Large intestine (tissue), 3 donors: ENCODE measurements around the gene CFAP65. TPM values are rescaled to one million over a fixed set of nuclear protein-coding genes. Genes with fewer than 3 reads are reported as not detected.

Source experiments
- DNase-seq, 2 donors: peaks; one replicate each; pipeline versions ENCODE4 v3.0.0 to v3.0.0-alpha.2; 2013
- H3K27ac ChIP-seq: one replicate; pipeline ENCODE4 v1.5.1; 2013; ENCODE audit warnings: low read length
- H3K27me3 ChIP-seq: 2 replicates; pipeline ENCODE4 v1.6.1; 2013; ENCODE audit warnings: low read length; ENCODE audit not compliant: control insufficient read depth, insufficient read depth
- H3K36me3 ChIP-seq: 2 replicates; pipeline ENCODE4 v1.6.1; 2013; ENCODE audit warnings: low read length; ENCODE audit not compliant: control insufficient read depth, insufficient read depth
- H3K4me1 ChIP-seq: one replicate; pipeline ENCODE4 v1.6.1; 2013; ENCODE audit warnings: low read length; ENCODE audit not compliant: control insufficient read depth, insufficient read depth
- H3K4me3 ChIP-seq: one replicate; pipeline ENCODE4 v1.5.1; 2013; ENCODE audit warnings: low read length
- H3K9me3 ChIP-seq: one replicate; pipeline ENCODE4 v1.6.1; 2013; ENCODE audit warnings: mild to moderate bottlenecking, low read depth, low read length, moderate library complexity; ENCODE audit not compliant: control insufficient read depth
- WGBS: methylation state at CpG from one replicate; pipeline ENCODE4 v1.1.5; 2013; ENCODE audit warnings: low lambda C conversion rate; ENCODE audit not compliant: insufficient coverage; 5-methylcytosine and 5-hydroxymethylcytosine counted together
- polyA plus RNA-seq: library from polyadenylated mRNA; unstranded; fragments of 120-200 nt; gene quantifications from one replicate; pipeline ENCODE4 v1.2.1, GENCODE V29; 2013

Gene CFAP65
- polyA plus RNA-seq, 1 donor = 3.4 TPM

- WGBS = no CpG with 5 or more reads among the region's 5 CpGs
- H3K27ac ChIP-seq = no peak overlapping the region
- no peaks in the 10 kb centered on the region for H3K36me3 ChIP-seq
- peaks cover 8% of the 10 kb centered on the region for H3K4me1 ChIP-seq
- DNase-seq = no peak
- no peaks in the 10 kb centered on the region for H3K9me3 ChIP-seq
- H3K27me3 ChIP-seq = peaks cover 14% of the 10 kb centered on the region
- H3K4me3 ChIP-seq = no peak overlapping the region
Observed at GRCh38 chr2:219010873-219011272, 30.4 kb downstream of the CFAP65 start.

GRCh38 chr2:219010162-219010756 lies 31.1 kb downstream of the CFAP65 start:
- WGBS = no CpG with 5 or more reads among the region's 6 CpGs
- H3K4me1 ChIP-seq = peaks cover 8% of the 10 kb centered on the region
- no peak overlapping the region for H3K4me3 ChIP-seq
- peak; percentile 35 to 36 for DNase-seq
- H3K27me3 ChIP-seq = peaks cover 21% of the 10 kb centered on the region
- no peaks in the 10 kb centered on the region for H3K36me3 ChIP-seq
- H3K27ac ChIP-seq = no peak overlapping the region
- no peaks in the 10 kb centered on the region for H3K9me3 ChIP-seq

- H3K4me3 ChIP-seq = no peak overlapping the region
- H3K36me3 ChIP-seq = no peaks in the 10 kb centered on the region
- peaks cover 24% of the 10 kb centered on the region for H3K27me3 ChIP-seq
- WGBS = no CpG with 5 or more reads among the region's 2 CpGs
- H3K27ac ChIP-seq = no peak overlapping the region
- H3K9me3 ChIP-seq = no peaks in the 10 kb centered on the region
- no peak for DNase-seq
- H3K4me1 ChIP-seq = peaks cover 8% of the 10 kb centered on the region
Observed at GRCh38 chr2:219009294-219009693, 32.0 kb downstream of the CFAP65 start.

- Histone ChIP-seq H3K36me3 (no peaks in the 10 kb centered on the region), H3K27ac (no peak overlapping the region), H3K9me3 (no peaks in the 10 kb centered on the region), H3K4me3 (no peak overlapping the region), H3K27me3 (peaks cover 71% of the 10 kb centered on the region), H3K4me1 (peaks cover 13% of the 10 kb centered on the region)
- no peak for DNase-seq
- WGBS = 80% methylated on average over 2 of the region's 3 CpGs
Observed at GRCh38 chr2:219003979-219004378, 37.3 kb downstream of the CFAP65 start.

- Histone ChIP-seq H3K4me1 (peaks cover 8% of the 10 kb centered on the region), H3K4me3 (peak overlapping the region; percentile 12), H3K27ac (no peak overlapping the region), H3K9me3 (no peaks in the 10 kb centered on the region), H3K27me3 (peaks cover 74% of the 10 kb centered on the region), H3K36me3 (no peaks in the 10 kb centered on the region)
- DNase-seq = no peak
- WGBS = no CpG with 5 or more reads among the region's 20 CpGs
Observed at GRCh38 chr2:219003267-219003634, 38.1 kb downstream of the CFAP65 start.

- H3K9me3 ChIP-seq = no peaks in the 10 kb centered on the region
- peaks cover 78% of the 10 kb centered on the region for H3K27me3 ChIP-seq
- peaks cover 5% of the 10 kb centered on the region for H3K4me1 ChIP-seq
- DNase-seq = peak; percentile 64 to 73
- peak overlapping the region; percentile 41 for H3K4me3 ChIP-seq
- peak overlapping the region; percentile 57 for H3K27ac ChIP-seq
- WGBS = no CpG with 5 or more reads among the region's 72 CpGs
- H3K36me3 ChIP-seq = no peaks in the 10 kb centered on the region
Observed at GRCh38 chr2:219002395-219003266, 38.7 kb downstream of the CFAP65 start.

GRCh38 chr2:219001577-219002394 lies 39.5 kb downstream of the CFAP65 start:
- no CpG with 5 or more reads among the region's 70 CpGs for WGBS
- no peaks in the 10 kb centered on the region for H3K36me3 ChIP-seq
- peak overlapping the region; percentile 41 for H3K4me3 ChIP-seq
- H3K9me3 ChIP-seq = no peaks in the 10 kb centered on the region
- H3K27ac ChIP-seq = peak overlapping the region; percentile 72
- peaks cover 82% of the 10 kb centered on the region for H3K27me3 ChIP-seq
- peaks cover 5% of the 10 kb centered on the region for H3K4me1 ChIP-seq
- peak; percentile 84 to 91 for DNase-seq

GRCh38 chr2:219001100-219001576 lies 40.2 kb downstream of the CFAP65 start:
- WGBS = no CpG with 5 or more reads among the region's 26 CpGs
- peak overlapping the region; percentile 41 for H3K4me3 ChIP-seq
- peaks cover 87% of the 10 kb centered on the region for H3K27me3 ChIP-seq
- H3K36me3 ChIP-seq = no peaks in the 10 kb centered on the region
- no peaks in the 10 kb centered on the region for H3K9me3 ChIP-seq
- no peak for DNase-seq
- H3K27ac ChIP-seq = peak overlapping the region; percentile 72
- peaks cover 8% of the 10 kb centered on the region for H3K4me1 ChIP-seq

- Histone ChIP-seq H3K9me3 (no peaks in the 10 kb centered on the region), H3K4me3 (peak overlapping the region; percentile 41), H3K27ac (peak overlapping the region; percentile 72), H3K4me1 (peaks cover 8% of the 10 kb centered on the region), H3K36me3 (no peaks in the 10 kb centered on the region), H3K27me3 (peaks cover 87% of the 10 kb centered on the region)
- WGBS = no CpG with 5 or more reads among the region's 8 CpGs
- DNase-seq = no peak
Observed at GRCh38 chr2:219000569-219000960, 40.8 kb downstream of the CFAP65 start.
